ENCODE results near the gene PDSS2.
"Not testable (repeated sequence)": the region's sequence is repeated elsewhere in the genome, so short reads cannot be mapped to it uniquely, and the experiment has no call there.

The PDSS2 gene, protein sequence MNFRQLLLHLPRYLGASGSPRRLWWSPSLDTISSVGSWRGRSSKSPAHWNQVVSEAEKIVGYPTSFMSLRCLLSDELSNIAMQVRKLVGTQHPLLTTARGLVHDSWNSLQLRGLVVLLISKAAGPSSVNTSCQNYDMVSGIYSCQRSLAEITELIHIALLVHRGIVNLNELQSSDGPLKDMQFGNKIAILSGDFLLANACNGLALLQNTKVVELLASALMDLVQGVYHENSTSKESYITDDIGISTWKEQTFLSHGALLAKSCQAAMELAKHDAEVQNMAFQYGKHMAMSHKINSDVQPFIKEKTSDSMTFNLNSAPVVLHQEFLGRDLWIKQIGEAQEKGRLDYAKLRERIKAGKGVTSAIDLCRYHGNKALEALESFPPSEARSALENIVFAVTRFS

DNA sequence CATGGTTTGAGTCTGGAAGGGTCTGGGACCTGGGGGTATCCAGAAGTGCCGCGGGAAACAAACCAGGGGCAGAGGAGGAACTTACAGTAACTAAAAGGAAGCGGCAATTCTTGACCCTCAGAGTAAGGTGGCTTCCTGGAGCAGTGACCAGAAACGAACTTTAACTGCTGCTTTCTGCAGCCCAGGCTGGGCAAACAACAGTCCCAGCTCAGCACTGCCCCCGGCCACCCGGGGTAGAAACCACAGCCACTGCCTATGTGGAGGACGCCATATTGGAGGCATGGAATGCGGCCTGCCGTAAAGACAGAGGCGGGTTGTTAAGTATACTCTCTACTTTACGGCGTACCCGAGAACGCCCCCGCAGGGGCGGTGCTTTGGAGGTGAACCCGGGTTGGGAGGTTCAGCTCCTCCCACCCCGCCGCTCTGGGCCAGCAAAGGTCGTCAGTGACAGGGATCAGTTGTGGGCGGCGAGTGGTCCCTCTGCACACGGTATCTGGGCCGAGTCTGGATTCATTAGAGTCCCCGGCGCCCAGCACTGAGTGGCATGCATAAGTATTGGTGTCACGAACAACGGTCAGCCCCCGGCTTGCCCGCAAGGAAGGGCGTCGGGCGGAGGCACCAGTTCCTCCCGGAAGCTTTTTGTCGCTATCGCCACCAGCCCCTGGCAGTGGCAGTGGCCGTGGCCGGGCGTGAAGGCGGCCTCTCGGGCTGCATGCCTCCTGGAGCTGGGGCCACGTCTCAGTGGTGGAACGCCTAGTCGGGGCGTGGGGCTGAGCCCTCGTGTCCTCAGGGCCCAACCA is at the start of gene PDSS2:
PDSS2 (minus strand) TSS at position 282 of the 800 bp plus-strand sequence; CDS start at position 3, 279 bp downstream.
- DNase-seq = peak; percentile 92

DNA sequence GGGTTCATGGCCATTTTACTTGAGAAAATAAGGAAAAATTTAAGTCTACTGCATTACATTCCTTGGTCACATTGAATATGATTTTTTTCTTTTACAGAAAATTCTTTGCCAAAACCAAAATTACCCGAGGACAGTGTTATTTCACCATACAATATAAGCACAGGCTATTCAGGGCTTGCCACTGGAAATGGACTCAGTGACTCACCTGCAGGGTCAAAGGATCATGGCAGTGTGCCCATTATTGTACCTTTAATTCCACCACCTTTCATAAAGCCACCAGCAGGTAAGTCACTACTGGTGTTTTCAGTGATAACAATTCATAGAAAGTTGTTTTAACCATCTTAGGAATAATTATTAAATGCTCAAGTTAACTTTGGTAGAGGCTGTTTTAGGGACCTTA is 46.8 kb upstream of the PDSS2 start:
- no peak for DNase-seq

DNA sequence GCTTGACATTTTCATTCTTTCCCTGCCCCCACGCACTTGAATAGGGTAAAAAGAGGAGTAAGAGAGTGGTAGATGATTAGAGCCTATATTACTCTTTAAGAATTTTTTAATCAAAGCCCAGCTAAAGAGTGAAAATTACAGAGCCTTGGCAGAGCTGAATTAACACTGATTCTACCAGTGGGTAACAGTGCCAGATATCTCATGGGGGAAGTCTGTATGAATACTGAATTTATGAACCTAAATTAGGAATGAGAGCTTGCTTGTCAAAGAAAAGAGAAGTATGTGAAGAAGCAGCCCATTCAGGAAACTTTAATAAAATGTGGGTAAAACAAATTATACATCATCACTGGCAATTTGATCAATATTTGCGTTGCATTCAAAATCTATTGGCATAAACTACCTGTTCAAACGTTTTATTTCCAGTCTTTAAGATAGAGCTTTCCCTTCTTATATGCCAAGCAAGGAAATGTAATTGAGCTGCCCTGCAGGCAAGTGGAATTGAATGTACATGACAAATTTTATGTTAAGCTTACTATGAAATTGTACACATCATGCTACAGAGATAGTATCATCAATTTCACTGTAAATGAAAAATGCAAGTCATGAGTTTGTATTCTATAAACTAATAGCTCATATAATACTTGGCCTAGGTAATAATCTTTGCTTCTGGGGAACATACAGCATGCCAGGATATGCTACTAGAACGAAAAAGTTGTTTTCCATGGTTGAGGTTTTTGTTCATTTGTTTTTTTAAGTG is 45.1 kb upstream of the PDSS2 start:
- no peak for DNase-seq

DNA sequence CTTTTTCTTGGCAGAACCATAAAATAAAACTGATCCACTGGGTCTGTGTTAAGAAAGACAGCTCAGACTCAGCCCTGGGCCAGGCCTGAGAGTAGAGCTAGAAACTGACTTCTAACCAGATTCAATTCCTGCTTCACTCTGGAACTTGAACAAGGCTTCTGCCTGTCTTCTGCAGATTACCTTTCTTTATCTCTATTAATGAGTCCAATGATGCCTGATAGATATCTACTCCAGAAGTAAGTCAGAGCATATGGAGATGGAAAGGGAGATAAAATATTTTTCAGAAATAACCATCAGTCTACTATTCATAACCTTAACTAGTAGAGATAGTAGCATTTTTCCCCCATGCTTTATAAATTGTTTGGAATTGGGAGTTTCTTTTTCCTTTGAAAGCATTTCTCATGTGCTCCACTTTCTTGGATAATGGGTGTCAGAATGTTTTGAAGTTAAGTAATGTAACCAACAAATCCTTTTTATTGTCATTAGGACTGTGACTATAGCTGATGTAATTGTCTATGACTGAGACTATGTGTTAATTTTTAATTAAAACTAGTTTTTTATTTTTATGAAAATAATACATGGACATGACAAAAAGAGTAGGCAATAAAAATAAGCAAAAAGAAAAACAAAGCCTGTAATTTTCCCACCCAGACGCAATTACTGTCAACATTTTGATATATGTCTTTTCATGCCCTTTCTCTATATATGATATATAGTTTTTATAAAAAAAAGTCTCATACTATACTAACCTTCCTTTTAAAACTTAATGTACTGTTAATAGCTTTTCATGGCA is 37.7 kb upstream of the PDSS2 start:
- DNase-seq = no peak

DNA sequence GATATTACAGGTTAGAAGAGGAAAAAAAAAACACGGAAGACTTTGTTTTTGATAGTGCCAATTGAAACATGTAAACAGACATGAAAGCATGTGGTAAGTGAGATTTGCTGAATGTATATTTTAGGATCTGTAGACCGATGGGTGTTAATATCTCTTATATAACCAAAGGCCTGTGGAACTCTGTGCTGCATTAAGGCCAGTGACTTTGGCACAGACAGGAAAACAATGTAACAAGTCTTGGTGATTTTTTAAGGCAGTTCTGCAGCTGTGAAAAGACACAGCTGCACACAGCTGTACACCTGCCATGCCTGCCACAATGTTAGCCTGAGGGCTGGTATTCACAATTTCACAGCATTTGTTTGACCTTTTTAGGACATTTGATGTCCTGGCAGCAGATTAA is 36.6 kb upstream of the PDSS2 start:
- DNase-seq = no peak

DNA sequence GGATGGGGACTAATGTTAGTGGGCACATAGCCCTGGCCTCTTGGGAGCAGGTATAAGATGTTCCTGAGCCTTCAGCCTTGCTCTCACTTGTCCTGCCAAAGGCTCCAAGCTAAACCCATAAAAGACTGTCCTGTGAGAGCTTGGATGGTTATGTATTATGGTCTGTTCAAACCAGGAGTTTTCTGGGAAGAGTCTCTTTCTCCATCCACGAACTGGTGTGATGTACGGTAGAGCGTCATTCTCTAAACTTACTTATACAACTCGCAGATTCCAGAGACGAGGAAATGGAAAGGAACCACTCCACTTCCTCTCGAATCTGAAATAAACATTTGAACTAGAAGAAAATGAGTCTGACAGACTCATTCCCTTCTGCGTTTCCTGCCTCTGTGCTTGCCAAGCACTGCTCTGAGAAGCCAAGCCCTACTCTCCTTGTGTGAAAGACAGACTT is 35.9 kb upstream of the PDSS2 start:
- no peak for DNase-seq

DNA sequence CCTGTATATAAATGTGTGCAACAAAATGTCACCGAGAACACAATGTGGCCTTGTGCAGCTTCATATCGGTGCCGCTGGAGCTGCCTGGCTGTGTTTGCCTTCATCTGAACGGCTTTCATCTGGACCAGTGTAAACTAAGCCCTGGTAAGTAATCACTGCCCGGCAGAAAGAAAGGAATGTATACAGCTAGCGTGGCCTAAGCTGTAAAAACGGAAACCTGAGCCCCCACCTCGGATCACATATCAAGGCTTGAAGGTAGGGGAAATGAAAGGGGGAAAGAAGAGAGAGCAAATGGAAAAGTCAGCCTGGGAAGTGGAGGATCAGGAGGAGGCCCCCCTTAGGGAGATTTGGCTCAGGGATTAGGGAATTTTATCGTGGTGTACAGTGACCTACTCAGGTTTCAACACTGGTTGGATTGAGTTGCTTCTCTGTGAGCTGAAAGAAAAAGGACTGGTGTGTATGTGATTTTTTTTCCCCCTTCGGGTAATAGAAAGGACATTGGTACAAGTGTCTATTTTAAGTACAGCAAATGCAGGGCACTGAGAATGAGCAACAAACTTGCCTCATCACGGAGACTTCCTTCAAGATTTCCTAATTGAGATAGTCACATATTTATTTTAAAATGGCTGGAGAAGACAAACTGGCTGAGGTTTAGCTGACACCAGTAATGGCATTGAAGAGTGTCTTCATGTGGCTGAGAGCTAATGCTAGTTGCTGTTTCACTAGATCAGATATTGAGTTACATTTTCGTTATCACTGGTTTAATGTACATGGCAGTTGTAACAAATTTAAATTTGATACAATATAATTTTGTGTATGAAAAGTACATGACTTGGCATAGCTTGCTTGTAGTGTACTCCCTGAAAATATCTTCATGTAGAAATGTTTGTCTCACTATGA is 34.0 kb upstream of the PDSS2 start:
- no peak for DNase-seq

DNA sequence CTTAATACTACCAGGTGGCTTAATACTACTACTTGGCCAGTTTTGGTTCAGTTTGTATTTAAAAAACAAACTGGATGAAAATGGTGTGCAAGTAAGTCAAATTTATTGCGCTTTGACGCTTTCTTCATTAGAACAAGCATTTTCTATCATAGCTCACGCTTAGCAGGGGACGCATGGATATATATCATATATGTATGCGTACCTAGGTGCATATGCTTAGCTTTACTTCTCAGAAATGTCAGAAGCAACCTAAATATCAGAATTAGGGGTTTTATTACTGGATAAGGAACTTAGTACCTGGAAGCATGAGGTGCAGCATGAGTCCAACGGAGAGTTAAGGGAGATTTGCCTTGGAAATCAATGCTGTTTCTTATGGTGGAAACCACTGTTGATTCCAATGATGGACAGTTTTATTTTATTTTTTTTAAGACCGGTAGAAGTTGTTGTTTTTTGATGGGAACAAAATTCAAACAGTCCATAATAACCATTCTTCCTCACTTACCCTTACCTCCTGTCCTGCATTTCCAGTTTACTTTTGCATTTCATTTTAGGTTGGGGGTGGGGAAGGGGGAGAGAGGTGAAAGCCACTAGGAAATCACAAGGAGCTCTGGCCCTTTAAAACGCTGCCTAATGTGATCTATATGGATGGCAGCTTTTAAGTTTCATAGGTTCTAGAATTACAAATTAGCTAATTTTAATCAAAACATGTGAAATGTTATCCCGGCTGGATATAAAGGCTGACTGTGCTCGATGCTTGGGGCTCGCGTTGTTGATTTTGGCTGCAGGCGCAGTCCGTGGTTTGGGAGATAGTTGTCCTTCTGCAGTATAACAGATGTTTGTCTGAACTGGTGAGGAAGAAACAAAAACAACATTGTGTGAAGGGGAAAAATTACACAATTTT is 32.6 kb upstream of the PDSS2 start:
- no peak for DNase-seq

DNA sequence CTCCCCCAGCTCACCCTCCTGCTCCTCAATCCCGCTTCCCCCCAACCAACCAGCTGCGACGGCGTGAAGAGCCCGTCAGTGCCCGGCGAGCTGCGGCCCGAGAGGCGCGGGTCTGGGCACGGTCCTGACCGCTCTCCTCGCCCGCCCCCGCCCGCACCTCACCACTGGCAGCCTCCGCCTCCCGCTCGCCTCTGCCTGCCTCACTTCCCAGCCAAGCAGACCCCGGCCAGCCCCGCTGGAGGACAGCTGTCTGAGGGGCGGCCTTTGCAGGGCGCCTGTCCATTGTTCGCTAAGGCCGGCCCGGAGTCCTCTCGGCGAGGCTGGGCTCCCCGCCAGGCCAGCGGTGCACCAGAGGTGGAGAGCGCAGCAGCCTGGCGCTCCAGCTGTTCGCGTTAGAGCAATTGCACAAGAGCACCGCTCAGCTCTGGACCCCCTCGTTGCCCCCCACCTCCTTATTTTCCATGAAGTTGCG is 31.8 kb upstream of the PDSS2 start:
- no peak for DNase-seq

DNA sequence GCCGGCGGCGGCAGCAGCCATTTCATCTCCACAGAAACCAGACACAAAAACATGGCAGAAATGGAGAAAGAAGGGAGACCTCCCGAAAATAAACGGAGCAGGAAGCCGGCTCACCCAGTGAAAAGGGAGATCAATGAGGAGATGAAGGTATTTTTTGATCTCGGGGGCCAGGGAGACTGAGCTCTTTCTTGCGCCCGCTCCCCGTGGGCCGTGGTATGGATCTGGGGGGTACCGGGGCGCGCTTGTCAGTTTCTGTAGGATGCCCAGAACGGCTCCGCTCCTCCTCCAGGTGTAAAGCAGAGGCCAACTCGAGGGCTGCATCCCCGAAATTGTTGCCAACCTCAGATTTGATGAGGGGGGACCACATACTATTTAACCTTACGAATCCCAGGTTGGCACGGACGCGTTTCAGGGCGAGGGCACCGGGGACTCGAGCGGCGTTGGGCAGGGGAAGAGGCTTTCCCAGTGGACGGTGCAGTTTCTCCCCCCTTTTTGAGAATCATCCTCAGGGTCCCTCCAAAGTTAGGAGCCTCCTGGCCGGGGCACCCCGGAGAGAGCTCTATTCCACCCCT is 31.3 kb upstream of the PDSS2 start:
- DNase-seq = no peak

DNA sequence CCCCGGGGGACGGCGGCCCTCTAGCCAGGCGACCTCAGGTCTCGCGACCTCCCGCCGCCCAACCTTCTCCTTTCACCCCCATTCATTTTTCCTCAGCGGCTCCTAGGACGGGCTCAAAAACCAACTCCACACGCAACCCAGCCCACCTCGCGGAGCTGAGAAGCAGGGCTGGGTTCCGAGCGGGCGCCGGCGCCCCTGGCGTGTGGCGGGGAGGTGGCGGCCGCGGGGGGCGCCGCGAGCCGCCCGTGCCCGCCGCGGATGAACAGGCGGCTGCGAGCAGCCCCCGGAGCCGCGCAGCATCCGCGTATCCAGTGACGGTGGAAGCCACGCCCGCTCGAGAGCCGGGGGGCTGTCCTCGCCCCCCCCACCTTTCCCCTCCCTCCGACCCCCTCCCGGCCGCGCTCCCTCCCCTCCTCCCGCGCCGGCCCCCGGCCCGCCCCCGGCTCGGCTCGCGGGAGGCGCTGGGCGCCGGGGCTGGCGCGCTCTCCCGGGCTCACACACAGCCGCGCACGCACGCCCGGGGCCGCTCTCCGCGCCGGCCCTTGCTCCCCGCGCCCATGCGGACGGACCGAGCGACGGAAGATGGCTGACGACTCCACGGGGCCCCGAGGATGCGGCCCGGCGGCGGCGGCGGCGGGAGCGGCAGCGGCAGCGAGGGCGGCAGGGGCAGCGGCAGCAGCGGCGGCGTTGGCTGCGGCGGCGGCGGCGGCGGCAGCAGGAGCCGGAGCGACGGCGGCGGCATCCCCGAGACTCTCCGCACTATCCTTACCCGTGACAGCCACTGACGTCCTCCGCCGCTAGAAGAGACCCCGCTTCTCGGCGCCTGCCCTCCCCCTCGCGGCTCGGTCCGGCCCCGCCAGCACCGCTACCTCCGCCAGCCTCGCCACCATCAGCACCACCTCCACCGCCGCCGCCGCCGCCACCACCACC is 30.5 kb upstream of the PDSS2 start, which contains the start of gene SOBP:
SOBP (plus strand) TSS at position 482 of the 930 bp plus-strand sequence. CDS start 500 bp downstream, outside the sequence.
- no peak for DNase-seq

DNA sequence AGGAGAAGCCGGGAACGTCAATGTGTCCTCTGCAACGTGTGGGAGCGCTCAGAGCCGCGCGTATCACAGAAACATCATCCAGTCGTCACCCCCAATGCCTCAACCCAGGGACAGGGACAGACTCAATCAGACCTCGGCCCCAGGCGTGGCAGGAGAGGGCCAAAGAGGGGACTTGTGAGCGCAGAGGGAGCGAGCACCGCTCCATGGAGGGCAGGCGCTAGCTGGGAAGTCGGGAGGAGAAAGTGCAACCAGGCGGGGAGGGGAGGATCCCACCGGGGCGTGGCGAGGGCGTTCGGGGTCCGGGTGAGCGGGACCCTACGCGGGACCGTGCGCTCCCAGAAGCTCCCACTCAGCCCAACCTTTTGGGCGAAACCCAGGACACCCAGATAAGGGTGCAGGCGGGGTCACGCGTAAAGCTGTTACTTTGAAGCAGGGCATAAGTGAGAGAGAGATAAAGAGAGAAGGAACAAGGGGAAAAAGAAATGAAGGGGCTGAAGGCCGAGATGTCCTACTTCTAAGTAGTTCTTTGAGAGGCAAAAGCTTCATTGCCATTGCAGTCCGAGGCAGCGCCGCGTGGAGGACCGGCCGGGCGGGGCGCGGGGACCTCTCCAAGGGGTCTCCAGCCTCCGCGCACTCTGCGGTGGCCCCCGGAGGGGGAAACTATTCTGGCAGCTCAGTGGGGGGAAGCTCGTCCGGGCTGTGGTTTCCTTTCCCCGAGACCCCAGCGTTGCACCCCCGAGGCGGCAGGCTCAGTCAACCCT is 29.7 kb upstream of the PDSS2 start:
- no peak for DNase-seq

DNA sequence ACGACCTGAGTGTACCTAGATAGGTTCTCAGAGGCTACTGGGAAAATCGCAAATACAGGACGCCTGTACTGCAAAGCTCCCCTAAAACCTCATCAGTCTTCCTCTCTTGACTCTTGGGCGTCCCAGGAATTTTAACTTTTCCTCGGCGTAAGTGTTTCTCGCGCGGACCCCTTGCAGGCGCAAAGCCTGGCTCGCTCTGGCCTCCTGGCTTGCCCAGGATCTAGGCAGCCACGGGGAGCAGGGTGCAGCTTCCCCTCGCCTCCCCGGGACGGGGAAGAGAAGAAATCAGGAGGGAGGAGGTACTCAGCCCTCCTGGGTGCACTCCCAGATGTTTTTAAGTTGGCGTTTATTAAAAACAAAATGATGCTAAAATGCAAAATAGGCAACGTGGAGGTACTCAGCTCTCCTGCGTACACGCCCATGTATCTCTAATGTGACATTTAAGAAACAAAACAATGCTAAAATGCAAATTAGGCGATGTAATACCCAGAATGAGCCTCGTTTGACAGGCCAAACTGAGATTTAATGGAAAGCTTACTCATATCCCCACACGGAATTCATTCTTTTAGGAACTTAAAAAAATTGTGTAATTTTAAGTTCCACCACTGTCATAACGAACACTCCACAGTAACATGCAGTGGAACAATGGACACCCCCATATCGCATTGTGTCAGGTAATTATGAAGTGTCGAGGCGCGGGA is 29.0 kb upstream of the PDSS2 start:
- DNase-seq = no peak

DNA sequence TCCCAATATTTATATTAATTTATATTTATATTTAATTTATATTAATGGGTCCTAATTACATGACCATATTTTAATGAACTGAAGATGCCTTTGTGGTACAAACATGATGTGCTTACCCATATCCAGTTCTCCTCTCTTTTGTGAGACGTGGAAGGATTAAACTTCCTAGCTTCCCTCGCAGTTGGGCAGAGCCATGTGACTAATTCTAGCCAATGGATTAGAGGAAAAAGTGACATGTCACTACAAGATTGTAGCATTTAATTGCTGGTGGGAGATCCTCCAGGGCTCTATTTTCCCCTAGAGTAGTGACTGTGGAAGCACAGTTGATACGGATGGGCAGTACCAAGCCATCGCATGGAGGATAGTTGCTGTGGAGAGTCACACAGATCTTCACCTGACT is 25.8 kb upstream of the PDSS2 start:
- DNase-seq = no peak

DNA sequence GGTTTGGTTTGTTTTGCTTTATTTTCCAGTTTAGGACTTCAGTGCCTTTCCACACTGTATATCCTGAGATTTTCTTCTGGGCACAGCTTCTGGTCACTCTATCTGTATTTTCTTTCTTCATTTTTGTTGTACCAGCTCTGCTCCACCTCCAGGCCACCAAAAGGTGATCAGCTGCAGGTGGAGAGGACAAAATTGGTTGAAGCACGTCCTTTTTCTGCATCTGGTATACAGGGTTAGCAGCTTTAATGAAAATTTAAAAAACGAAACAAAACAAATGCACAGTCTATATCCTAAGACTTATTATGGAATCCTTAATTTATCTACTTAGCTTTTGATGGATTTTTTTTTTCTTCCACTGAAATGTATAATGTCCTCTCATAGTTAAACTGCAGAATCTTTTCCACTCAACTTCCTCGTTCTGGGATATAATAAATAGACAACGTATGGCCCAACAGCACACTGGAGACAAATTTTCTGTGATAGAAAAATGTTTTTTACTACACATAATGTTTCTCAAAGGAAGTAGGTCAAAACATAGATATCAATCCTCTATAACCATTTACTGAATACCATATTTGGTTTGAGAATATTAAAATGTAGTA is 19.8 kb upstream of the PDSS2 start:
- DNase-seq = no peak

DNA sequence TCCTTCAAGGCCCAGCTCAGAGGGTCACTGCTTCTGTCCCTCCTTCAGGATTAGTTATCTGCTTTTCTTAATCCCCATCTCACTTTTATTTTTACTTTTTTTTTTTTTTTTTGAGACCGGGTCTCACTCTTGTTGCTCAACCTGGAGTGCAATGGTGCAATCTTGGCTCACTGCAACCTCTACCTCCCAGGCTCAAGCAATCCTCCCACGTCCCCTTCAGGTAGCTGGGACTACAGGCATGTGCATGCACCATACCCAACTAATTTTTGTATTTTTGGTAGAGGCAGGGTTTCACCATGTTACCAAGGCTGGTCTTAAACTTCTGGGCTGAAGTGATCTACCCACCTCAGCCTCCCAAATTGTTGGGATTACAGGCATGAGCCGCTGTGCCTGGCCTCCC is 16.5 kb upstream of the PDSS2 start:
- not testable (repeated sequence) for DNase-seq

DNA sequence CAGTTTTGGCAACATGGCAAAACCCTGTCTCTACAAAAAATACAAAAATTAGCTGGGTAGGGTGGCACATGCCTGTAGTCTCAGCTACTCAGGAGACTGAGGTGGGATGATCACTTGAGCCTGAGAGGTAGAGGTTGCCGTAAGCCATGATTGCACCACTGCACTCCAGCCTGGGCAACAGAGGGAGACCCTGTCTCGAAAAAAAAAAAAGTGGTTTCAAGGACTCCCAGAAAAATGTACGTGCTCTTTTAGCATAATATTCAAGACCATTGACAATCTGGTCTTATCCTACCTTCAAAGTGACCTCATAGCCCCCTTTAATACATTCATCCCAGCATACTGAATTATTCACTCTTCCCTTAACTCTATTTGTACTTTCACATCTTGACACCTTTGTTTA is 16.0 kb upstream of the PDSS2 start:
- not testable (repeated sequence) for DNase-seq

Measured in GOT3 (cell line).